Loucy (cell line): ENCODE data around the gene PARM1.
"Not testable (repeated sequence)": the region's sequence is repeated elsewhere in the genome, so short reads cannot be mapped to it uniquely, and the experiment has no call there.

Experiments
- H2AFZ ChIP-seq: fragments of 200-600 bp; sonication (generic); 2 replicates; pipeline ENCODE4 v1.6.0; 2016; ENCODE audit warnings: antibody characterized with exemption, mild to moderate bottlenecking, low read length, moderate library complexity
- H3F3A ChIP-seq: fragments of 200-600 bp; 2 replicates; pipeline ENCODE4 v1.6.0; 2016; ENCODE audit warnings: antibody characterized with exemption, low read depth, mild to moderate bottlenecking
- H3K27me3 ChIP-seq: fragments of 200-600 bp; sonication (generic); 2 replicates; pipeline ENCODE4 v1.6.1; 2014; ENCODE audit warnings: low read length, mild to moderate bottlenecking; ENCODE audit not compliant: insufficient read depth, poor library complexity, severe bottlenecking
- H3K36me3 ChIP-seq: fragments of 200-600 bp; sonication (generic); 2 replicates; pipeline ENCODE4 v1.6.1; 2016; ENCODE audit warnings: low read length; ENCODE audit not compliant: insufficient read depth
- H3K4me1 ChIP-seq: fragments of 200-600 bp; sonication (generic); 2 replicates; pipeline ENCODE4 v1.5.1; 2014; ENCODE audit warnings: low read length, mild to moderate bottlenecking; ENCODE audit not compliant: insufficient read depth, poor library complexity, severe bottlenecking
- H3K4me2 ChIP-seq: fragments of 200-600 bp; sonication (generic); 2 replicates; pipeline ENCODE4 v1.6.0; 2014; ENCODE audit warnings: antibody characterized with exemption, low read length, low read depth, mild to moderate bottlenecking; ENCODE audit not compliant: poor library complexity, severe bottlenecking
- H3K4me3 ChIP-seq: fragments of 200-600 bp; sonication (generic); 2 replicates; pipeline ENCODE4 v1.5.1; 2014; ENCODE audit warnings: low read length, mild to moderate bottlenecking, mixed read lengths; ENCODE audit not compliant: poor library complexity, severe bottlenecking
- H3K79me2 ChIP-seq: fragments of 200-600 bp; sonication (generic); 2 replicates; pipeline ENCODE4 v1.6.1; 2014; ENCODE audit warnings: low read length; ENCODE audit not compliant: insufficient read depth
- H3K9ac ChIP-seq: fragments of 200-600 bp; sonication (generic); 2 replicates; pipeline ENCODE4 v1.6.0; 2014; ENCODE audit warnings: mild to moderate bottlenecking, low read depth, low read length, moderate library complexity; ENCODE audit not compliant: poor library complexity, severe bottlenecking
- H3K9me2 ChIP-seq: fragments of 200-600 bp; sonication (generic); replicated peaks from 2 replicates; pipeline ENCODE4 v1.6.1; 2016; ENCODE audit warnings: low read depth, low read length, mixed read lengths
- H3K9me3 ChIP-seq: fragments of 200-600 bp; sonication (generic); 2 replicates; pipeline ENCODE4 v1.6.1; 2014; ENCODE audit warnings: mild to moderate bottlenecking, antibody characterized with exemption, low read length, low read depth; ENCODE audit not compliant: insufficient read depth
- H4K20me1 ChIP-seq: fragments of 200-600 bp; sonication (generic); 2 replicates; pipeline ENCODE4 v1.6.0; 2014; ENCODE audit warnings: antibody characterized with exemption, low read length, mild to moderate bottlenecking; ENCODE audit not compliant: insufficient read depth, poor library complexity, severe bottlenecking
- EZH2phosphoT487 ChIP-seq: fragments of 200-600 bp; IDR thresholded peaks from 2 replicates; pipeline ENCODE4 v1.6.1; 2018; ENCODE audit warnings: antibody characterized with exemption, mild to moderate bottlenecking, moderate library complexity, borderline replicate concordance
- TF ChIP-seq, protein P1 (sequence below): fragments of 200-600 bp; sonication (generic); conservative IDR thresholded peaks from 2 replicates; pipeline ENCODE4 v1.5.1; 2014; ENCODE audit warnings: mild to moderate bottlenecking, antibody characterized with exemption, low read length

Gene PARM1

DNA sequence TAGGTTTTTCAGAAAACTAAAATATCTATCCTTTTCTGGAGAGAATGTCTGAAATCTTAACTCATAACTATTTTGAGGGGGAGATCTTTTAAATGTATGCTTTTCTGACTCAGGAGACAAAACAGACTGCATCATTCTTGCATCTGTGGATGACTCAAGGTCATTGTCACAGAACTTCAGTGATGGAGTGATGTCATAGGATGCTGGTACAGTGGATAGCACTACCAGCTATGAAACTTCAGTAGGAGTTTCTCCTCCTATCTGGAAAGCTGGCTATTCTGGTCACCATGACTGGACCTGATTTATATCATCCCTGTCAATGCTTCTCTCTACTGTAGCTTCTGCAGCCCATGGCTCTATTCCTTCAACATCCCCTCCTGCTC, 50.3 kb downstream of the PARM1 start:
- H2AFZ ChIP-seq, result no peak overlapping the region
- no peaks in the 10 kb centered on the region for H3K79me2 ChIP-seq
- no peaks in the 10 kb centered on the region for H3K36me3 ChIP-seq
- H3K9ac ChIP-seq, result no peak overlapping the region
- TF ChIP-seq, protein P1, sequence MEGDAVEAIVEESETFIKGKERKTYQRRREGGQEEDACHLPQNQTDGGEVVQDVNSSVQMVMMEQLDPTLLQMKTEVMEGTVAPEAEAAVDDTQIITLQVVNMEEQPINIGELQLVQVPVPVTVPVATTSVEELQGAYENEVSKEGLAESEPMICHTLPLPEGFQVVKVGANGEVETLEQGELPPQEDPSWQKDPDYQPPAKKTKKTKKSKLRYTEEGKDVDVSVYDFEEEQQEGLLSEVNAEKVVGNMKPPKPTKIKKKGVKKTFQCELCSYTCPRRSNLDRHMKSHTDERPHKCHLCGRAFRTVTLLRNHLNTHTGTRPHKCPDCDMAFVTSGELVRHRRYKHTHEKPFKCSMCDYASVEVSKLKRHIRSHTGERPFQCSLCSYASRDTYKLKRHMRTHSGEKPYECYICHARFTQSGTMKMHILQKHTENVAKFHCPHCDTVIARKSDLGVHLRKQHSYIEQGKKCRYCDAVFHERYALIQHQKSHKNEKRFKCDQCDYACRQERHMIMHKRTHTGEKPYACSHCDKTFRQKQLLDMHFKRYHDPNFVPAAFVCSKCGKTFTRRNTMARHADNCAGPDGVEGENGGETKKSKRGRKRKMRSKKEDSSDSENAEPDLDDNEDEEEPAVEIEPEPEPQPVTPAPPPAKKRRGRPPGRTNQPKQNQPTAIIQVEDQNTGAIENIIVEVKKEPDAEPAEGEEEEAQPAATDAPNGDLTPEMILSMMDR, result no peak
- no peak for TF ChIP-seq EZH2phosphoT487
- no peaks in the 10 kb centered on the region for H4K20me1 ChIP-seq
- no peaks in the 10 kb centered on the region for H3K9me2 ChIP-seq
- H3F3A ChIP-seq, result no peaks in the 10 kb centered on the region
- no peaks in the 10 kb centered on the region for H3K9me3 ChIP-seq
- H3K4me3 ChIP-seq, result no peak overlapping the region
- H3K27me3 ChIP-seq, result no peaks in the 10 kb centered on the region
- H3K4me2 ChIP-seq, result no peak overlapping the region
- no peaks in the 10 kb centered on the region for H3K4me1 ChIP-seq

DNA sequence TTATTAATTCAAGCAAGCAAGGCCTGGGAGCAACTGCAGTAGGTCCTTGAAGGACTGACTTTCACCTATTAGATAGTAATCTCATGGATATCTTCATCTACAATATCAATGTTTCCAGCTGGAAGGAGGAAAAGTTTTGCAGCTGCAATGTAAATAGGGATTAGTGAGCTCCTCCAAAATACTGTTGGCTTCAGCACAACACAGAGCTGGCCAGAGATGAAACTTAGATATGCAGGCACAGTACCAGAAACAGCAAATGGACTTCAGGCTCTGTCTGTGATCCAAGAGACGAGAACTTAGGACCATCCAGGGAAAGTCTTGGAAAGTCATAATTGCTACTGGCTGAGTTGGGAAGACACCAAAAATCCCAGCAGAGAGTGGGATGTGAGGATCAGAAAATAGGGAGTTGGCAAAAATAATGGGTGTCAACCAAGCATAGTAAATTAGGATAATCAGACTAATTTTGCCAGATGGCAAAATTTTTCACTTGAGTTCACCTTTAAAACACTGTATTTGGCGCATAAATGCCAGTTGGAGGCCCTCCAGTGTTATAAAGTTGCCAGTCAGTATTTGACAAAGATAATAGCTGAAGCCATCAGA, 57.5 kb downstream of the PARM1 start:
- Histone ChIP-seq H3K27me3 (no peaks in the 10 kb centered on the region), H3K9ac (no peak overlapping the region), H4K20me1 (no peaks in the 10 kb centered on the region), H2AFZ (no peak overlapping the region), H3K4me1 (no peaks in the 10 kb centered on the region), H3K36me3 (no peaks in the 10 kb centered on the region), H3K9me2 (no peaks in the 10 kb centered on the region), H3F3A (no peaks in the 10 kb centered on the region), H3K79me2 (no peaks in the 10 kb centered on the region), H3K9me3 (no peaks in the 10 kb centered on the region), H3K4me3 (no peak overlapping the region), H3K4me2 (no peak overlapping the region)
- TF ChIP-seq EZH2phosphoT487, result no peak
- TF ChIP-seq, protein P1, result no peak

DNA sequence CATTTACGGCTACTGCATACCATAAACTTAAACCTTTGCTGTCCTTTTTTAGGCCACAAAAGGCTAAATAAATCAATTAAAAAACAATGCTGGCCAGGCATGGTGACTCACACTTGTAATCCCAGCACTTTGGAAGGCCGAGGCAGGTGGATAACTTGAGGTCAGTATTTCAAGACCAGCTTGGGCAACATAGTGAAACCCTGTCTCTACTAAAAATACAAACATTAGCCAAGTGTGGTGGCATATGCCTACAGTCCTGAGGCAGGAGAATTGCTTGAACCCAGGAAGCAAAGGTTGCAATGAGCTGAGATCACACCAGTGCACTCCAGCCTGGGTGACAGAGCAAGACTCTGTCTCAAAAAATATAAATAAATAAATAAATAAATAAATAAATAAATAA, 61.5 kb downstream of the PARM1 start:
- not testable (repeated sequence) for H3K9me3 ChIP-seq, H3K9ac ChIP-seq, H3K4me3 ChIP-seq, H4K20me1 ChIP-seq, H3K9me2 ChIP-seq, H3K27me3 ChIP-seq, H3K4me1 ChIP-seq, H3K36me3 ChIP-seq, H3F3A ChIP-seq, H3K79me2 ChIP-seq, H2AFZ ChIP-seq, H3K4me2 ChIP-seq

DNA sequence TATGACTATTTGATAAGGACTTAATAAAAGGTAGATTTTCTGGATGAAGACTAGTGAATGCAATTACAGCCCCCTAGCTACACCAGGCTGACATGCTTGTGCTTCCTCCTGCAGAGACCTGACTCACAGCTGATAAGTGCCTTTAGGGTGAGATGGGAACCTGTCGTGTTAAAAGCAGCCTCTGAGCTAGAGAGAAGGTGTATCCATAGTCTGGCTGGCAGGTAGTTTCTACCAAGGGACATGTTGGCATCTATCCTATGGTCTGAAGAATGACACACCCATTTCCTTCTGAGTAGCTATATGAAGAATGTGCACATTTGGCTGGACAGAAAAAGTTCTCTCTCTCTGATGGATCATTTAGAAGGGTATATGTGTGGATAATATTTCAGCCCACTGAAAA, 64.1 kb downstream of the PARM1 start:
- no peaks in the 10 kb centered on the region for H4K20me1 ChIP-seq

More for the DNA sequence above, 64.1 kb downstream of the PARM1 start:
- Histone ChIP-seq H3K9me3 (no peaks in the 10 kb centered on the region), H2AFZ (no peak overlapping the region), H3K4me2 (no peak overlapping the region), H3K27me3 (no peaks in the 10 kb centered on the region), H3F3A (no peaks in the 10 kb centered on the region), H3K79me2 (no peaks in the 10 kb centered on the region), H3K36me3 (no peaks in the 10 kb centered on the region), H3K4me3 (no peak overlapping the region), H3K9ac (no peak overlapping the region), H3K9me2 (no peaks in the 10 kb centered on the region), H3K4me1 (no peaks in the 10 kb centered on the region)
- TF ChIP-seq, protein P1, result no peak
- TF ChIP-seq EZH2phosphoT487, result no peak
